ENCODE results near the gene EFCAB7. TPM values are rescaled to one million over a fixed set of nuclear protein-coding genes. Genes with fewer than 3 reads are reported as not detected.

EFCAB7 gene
- total and polyA plus RNA-seq, 9 donors, result 6.5 to 26.3 (median 8.2) TPM

DNA sequence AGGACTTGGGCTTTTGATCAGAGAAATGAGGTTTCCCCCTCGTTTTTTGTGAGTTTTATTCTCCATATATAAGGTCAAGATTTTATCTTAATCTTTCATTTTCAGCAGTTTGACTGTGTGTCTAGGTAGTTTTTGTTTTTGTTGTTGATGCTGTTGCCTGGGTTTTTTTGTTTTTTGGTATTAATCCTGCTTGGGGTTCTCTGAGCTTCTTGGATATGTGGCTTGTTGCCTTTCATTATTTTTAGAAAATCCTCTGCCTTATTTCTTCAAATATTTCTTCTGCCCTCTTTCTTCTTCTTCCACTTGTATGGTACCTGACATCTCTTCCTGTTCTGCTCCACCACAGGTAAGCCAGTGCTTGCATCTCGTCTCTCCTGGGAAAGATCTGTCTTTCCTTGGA is 25.0 kb downstream of the EFCAB7 start:
- no peaks in the 10 kb centered on the region for H3K36me3 ChIP-seq
- H3K27ac ChIP-seq, result no peak overlapping the region
- no peaks in the 10 kb centered on the region for H3K9me3 ChIP-seq
- H3K4me3 ChIP-seq, result no peak overlapping the region
- no peak for DNase-seq
- TF ChIP-seq, protein P1, sequence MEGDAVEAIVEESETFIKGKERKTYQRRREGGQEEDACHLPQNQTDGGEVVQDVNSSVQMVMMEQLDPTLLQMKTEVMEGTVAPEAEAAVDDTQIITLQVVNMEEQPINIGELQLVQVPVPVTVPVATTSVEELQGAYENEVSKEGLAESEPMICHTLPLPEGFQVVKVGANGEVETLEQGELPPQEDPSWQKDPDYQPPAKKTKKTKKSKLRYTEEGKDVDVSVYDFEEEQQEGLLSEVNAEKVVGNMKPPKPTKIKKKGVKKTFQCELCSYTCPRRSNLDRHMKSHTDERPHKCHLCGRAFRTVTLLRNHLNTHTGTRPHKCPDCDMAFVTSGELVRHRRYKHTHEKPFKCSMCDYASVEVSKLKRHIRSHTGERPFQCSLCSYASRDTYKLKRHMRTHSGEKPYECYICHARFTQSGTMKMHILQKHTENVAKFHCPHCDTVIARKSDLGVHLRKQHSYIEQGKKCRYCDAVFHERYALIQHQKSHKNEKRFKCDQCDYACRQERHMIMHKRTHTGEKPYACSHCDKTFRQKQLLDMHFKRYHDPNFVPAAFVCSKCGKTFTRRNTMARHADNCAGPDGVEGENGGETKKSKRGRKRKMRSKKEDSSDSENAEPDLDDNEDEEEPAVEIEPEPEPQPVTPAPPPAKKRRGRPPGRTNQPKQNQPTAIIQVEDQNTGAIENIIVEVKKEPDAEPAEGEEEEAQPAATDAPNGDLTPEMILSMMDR (IDR thresholded peaks at IDR 0.05), result no peak
- TF ChIP-seq EP300 (IDR thresholded peaks at IDR 0.05), result no peak
- no peak for TF ChIP-seq POLR2A (IDR thresholded peaks at IDR 0.05)
- H3K27me3 ChIP-seq, result no peaks in the 10 kb centered on the region
- intact Hi-C loops (cut with DNase I), result no loop called here
- H3K4me1 ChIP-seq (ENCODE audit: insufficient read depth), result no peaks in the 10 kb centered on the region
- whole genome bisulfite sequencing, 3 donors, result 86 to 93% (median 92%) methylated on average over 2 of the region's 2 CpGs

DNA sequence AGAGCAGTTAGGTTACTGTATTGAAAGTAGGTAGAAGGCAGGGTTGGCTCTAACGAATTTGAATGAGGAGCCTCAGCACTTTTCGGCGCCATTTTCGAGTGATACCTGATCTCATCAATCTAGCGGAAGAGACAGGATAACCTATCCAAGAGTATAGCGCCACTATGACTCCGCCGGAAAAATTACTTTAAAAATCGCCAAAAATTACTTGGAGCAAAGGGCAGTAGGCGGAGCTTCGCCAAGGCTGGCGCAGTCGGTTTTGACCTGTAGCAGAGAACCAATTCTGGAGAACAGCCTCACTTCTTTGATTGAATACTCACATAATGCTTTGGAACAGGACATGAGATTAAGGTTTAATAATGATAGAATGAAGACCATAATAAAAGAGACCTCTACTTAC is 25.6 kb downstream of the EFCAB7 start:
- 88 to 97% (median 90%) methylated on average over 13 of the region's 13 CpGs for WGBS, 3 donors
- Histone ChIP-seq H3K27me3 (no peaks in the 10 kb centered on the region), H3K27ac (no peak overlapping the region), H3K9me3 (no peaks in the 10 kb centered on the region), H3K4me3 (no peak overlapping the region), H3K36me3 (no peaks in the 10 kb centered on the region), H3K4me1 (ENCODE audit: insufficient read depth) (no peaks in the 10 kb centered on the region)
- no peak for DNase-seq
- TF ChIP-seq EP300 (IDR thresholded peaks at IDR 0.05), result no peak
- TF ChIP-seq POLR2A (IDR thresholded peaks at IDR 0.05), result no peak
- TF ChIP-seq, protein P1 (IDR thresholded peaks at IDR 0.05), result no peak
- intact Hi-C loops (cut with DNase I), result no loop called here

DNA sequence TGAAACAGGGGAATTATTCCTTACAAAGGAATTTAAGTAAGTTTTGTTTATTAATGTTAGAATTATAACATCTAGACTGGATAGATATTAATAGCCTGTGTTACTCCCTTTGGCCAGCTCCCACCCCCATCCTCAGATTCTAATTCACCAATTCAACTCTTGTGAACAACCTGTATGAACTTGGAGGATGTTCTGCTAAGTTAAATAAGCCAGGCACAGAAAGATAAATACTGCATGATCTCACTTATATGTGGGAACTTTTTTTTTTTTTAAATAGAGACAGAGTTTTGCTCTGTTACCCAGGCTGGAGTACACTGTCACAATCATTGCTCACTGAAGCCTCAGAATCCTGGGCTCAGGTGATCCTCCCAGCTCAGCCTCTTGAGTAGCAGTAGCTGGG is 32.2 kb downstream of the EFCAB7 start:
- Histone ChIP-seq H3K4me3 (no peak overlapping the region), H3K4me1 (ENCODE audit: insufficient read depth) (no peaks in the 10 kb centered on the region), H3K27me3 (no peaks in the 10 kb centered on the region), H3K27ac (no peak overlapping the region), H3K9me3 (no peaks in the 10 kb centered on the region), H3K36me3 (no peaks in the 10 kb centered on the region)
- DNase-seq, result no peak
- TF ChIP-seq EP300 (IDR thresholded peaks at IDR 0.05), result no peak
- TF ChIP-seq, protein P1 (IDR thresholded peaks at IDR 0.05), result no peak
- intact Hi-C loops (cut with DNase I), result no loop called here

DNA sequence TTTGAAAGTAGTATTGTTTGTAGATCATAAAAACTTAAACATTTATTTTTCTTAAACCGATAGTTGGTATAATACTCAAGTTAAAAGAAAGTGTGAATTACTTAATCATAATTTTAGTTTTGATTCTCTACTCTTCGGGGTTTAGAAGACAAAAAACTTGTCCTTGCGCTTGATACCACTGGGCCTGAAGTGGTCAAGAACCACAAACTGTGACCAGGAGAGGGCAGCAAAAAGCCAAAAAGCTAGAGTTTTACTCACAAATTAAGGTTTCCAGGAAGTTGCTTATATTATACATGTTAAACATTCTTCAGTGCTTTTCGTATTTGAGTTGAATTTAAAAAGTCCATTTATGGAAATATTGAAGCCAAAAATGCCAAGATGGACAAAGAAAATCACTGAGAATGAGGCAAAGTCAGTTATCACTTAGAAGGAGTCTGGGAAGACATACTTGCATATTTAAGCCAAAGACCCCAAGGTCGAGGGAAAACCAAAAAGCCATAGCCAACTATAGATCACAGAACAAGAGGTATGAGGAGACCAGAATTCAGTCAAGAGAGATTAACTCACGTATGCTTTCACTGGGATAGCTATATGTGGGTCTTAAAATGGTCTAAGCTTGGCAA is 34.2 kb downstream of the EFCAB7 start:
- intact Hi-C loops (cut with DNase I), result no loop called here
- 81 to 84% (median 82%) methylated on average over 6 of the region's 6 CpGs for WGBS, 3 donors
- H3K4me3 ChIP-seq, result no peak overlapping the region
- H3K9me3 ChIP-seq, result no peaks in the 10 kb centered on the region
- TF ChIP-seq, protein P1 (IDR thresholded peaks at IDR 0.05), result no peak
- TF ChIP-seq EP300 (IDR thresholded peaks at IDR 0.05) (no peak), POLR2A (IDR thresholded peaks at IDR 0.05) (no peak)
- no peaks in the 10 kb centered on the region for H3K27me3 ChIP-seq
- DNase-seq, result no peak
- no peaks in the 10 kb centered on the region for H3K36me3 ChIP-seq
- H3K4me1 ChIP-seq (ENCODE audit: insufficient read depth), result no peaks in the 10 kb centered on the region
- no peak overlapping the region for H3K27ac ChIP-seq

All from ovary (tissue), 9 donors.